HepG2 (cell line): Measurements from ENCODE around the gene ARRDC3. TPM values are rescaled to one million over a fixed set of nuclear protein-coding genes. Genes with fewer than 3 reads are reported as not detected.

ENCODE experiments used
- ATAC-seq: fragments of 200-7000 bp; cut with Tn5 transposase; 3 replicates; pipeline ENCODE4 v1.9.1; 2020; ENCODE audit warnings: mild to moderate bottlenecking, moderate library complexity
- BruUV-seq: library from RNA; stranded (reverse); fragments of 400-500 nt; replicated peaks from 2 replicates; lab custom pipeline; 2021; lab: Mats Ljungman, UMichigan
- CTCF ChIA-PET: fragments of 300-600 bp; formaldehyde crosslinking; extraction: SDS; loops from one replicate; lab custom pipeline; 2021; ENCODE audit warnings: low total read pairs, inconsistent platforms, low intra/inter-chr PET ratio; lab: Yijun Ruan, JAX
- POLR2A ChIA-PET: fragments of 350-600 bp; sonication (Branson Sonifier 250); formaldehyde crosslinking; loops from one replicate; lab custom pipeline; 2020; ENCODE audit warnings: antibody characterized with exemption, inconsistent platforms; lab: Yijun Ruan, JAX
- DNase-seq: peaks from one replicate; pipeline ENCODE4 v3.0.0-alpha.2; 2015; ENCODE audit warnings: low spot score
- FAIRE-seq: peaks from 3 replicates; lab custom pipeline; 2011; peaks lifted over from hg19 to GRCh38; lab: Jason Lieb, UNC
- H2AFZ ChIP-seq: one replicate; pipeline ENCODE4 v1.6.1; 2011; ENCODE audit warnings: low read length, inconsistent platforms
- H3K27ac ChIP-seq: fragments of 300-600 bp; 3 replicates; pipeline ENCODE4 v1.8.0; 2011; ENCODE audit warnings: mixed run types, mild to moderate bottlenecking, mixed read lengths, low read length, inconsistent platforms; ENCODE audit not compliant: insufficient read depth; ENCODE audit errors: extremely low read length
- H3K27me3 ChIP-seq, 2 experiments: fragments of 200-600 bp in 1 of 2; 2 replicates in 1 of 2; 3 replicates in 1 of 2; pipeline versions ENCODE4 v1.6.0 to v1.8.0; 2011; ENCODE audit warnings: low read length in 2 of 2, mild to moderate bottlenecking in 2 of 2, moderate library complexity in 2 of 2, inconsistent platforms in 1 of 2; ENCODE audit not compliant: insufficient read depth in 2 of 2, control insufficient read depth in 1 of 2
- H3K36me3 ChIP-seq, 2 experiments: fragments of 200-600 bp in 1 of 2; replicated peaks in 1 of 2; 2 replicates in 1 of 2; 3 replicates in 1 of 2; pipeline versions ENCODE4 v1.5.1 to v1.8.0; 2011; ENCODE audit warnings: low read length in 2 of 2, inconsistent platforms in 1 of 2; ENCODE audit not compliant: insufficient read depth in 2 of 2, control insufficient read depth in 1 of 2
- H3K4me1 ChIP-seq: 2 replicates; pipeline ENCODE4 v1.5.1; 2012; ENCODE audit warnings: low read length, inconsistent platforms; ENCODE audit not compliant: insufficient read depth
- H3K4me2 ChIP-seq: 2 replicates; pipeline ENCODE4 v1.6.0; 2011; ENCODE audit warnings: low read depth, low read length, inconsistent platforms
- H3K4me3 ChIP-seq, 3 experiments: fragments of 200-600 bp in 1 of 3; sonication (generic), shearing (Covaris generic) in 1 of 3; replicated peaks in 1 of 3; 2 replicates each; pipeline ENCODE4 v1.5.1; 2011 to 2016; ENCODE audit warnings: low read length in 3 of 3, inconsistent platforms in 2 of 3, low read depth in 2 of 3, mild to moderate bottlenecking in 2 of 3, control low read depth in 1 of 3, mixed read lengths in 1 of 3; ENCODE audit not compliant: insufficient read depth in 1 of 3
- H3K79me2 ChIP-seq: one replicate; pipeline ENCODE4 v1.6.1; 2011; ENCODE audit warnings: low read length, inconsistent platforms; ENCODE audit not compliant: insufficient read depth
- H3K9ac ChIP-seq: 2 replicates; pipeline ENCODE4 v1.6.0; 2011; ENCODE audit warnings: mild to moderate bottlenecking, low read depth, low read length, inconsistent platforms; ENCODE audit not compliant: insufficient read depth
- H3K9me3 ChIP-seq: 2 replicates; pipeline ENCODE4 v1.5.1; 2012; ENCODE audit warnings: mild to moderate bottlenecking, low read length
- H4K20me1 ChIP-seq: 2 replicates; pipeline ENCODE4 v1.6.0; 2011; ENCODE audit warnings: inconsistent platforms, mild to moderate bottlenecking, low read length, moderate library complexity; ENCODE audit not compliant: insufficient read depth
- ATF7 ChIP-seq, 2 experiments: fragments of 450-650 bp in 1 of 2; sonication (generic) in 1 of 2; formaldehyde crosslinking in 1 of 2; IDR thresholded peaks; 2 replicates each; pipeline versions ENCODE4 v1.4.0 to v1.6.1; 2016 to 2020; ENCODE audit warnings: antibody characterized with exemption in 1 of 2, mild to moderate bottlenecking in 1 of 2, missing genetic modification reagents in 1 of 2
- CHD4 ChIP-seq: fragments of 200-600 bp; sonication (generic); IDR thresholded peaks from 2 replicates; pipeline ENCODE4 v1.7.0; 2017; ENCODE audit warnings: mild to moderate bottlenecking, low read length, borderline replicate concordance
- DPF2 ChIP-seq: sonication (generic); formaldehyde crosslinking; IDR thresholded peaks from 2 replicates; pipeline ENCODE4 v1.4.0; 2020; ENCODE audit warnings: mild to moderate bottlenecking, low read depth, missing genetic modification reagents, borderline replicate concordance
- HIVEP1 ChIP-seq: sonication (generic); formaldehyde crosslinking; IDR thresholded peaks from 2 replicates; pipeline ENCODE4 v1.4.0; 2020; ENCODE audit warnings: mild to moderate bottlenecking, missing genetic modification reagents
- NCOR1 ChIP-seq: fragments of 200-600 bp; sonication (generic); IDR thresholded peaks from 2 replicates; pipeline ENCODE4 v1.7.0; 2017; ENCODE audit warnings: antibody characterized with exemption, low read length, borderline replicate concordance
- NR2F1 ChIP-seq, 2 experiments: fragments of 450-650 bp in 1 of 2; formaldehyde crosslinking in 1 of 2; IDR thresholded peaks; 2 replicates each; pipeline versions ENCODE4 v1.5.0 to v1.6.1; 2016 to 2020; ENCODE audit warnings: mild to moderate bottlenecking in 1 of 2, missing compliant biosample characterization in 1 of 2, missing genetic modification reagents in 1 of 2, moderate library complexity in 1 of 2
- PAF1 ChIP-seq: IDR thresholded peaks from 2 replicates; pipeline ENCODE4 v1.6.1; 2016; ENCODE audit warnings: missing genetic modification reagents, missing compliant biosample characterization
- TBL1XR1 ChIP-seq: fragments of 150-350 bp; IDR thresholded peaks from 2 replicates; pipeline ENCODE4 v1.6.1; 2014; ENCODE audit warnings: borderline replicate concordance, low read length; ENCODE audit not compliant: partially characterized antibody
- TRAFD1 ChIP-seq: sonication (generic); formaldehyde crosslinking; IDR thresholded peaks from 2 replicates; pipeline ENCODE4 v1.5.1; 2020; ENCODE audit warnings: missing genetic modification reagents, mild to moderate bottlenecking, borderline replicate concordance
- ZNF660 ChIP-seq: sonication (generic); formaldehyde crosslinking; IDR thresholded peaks from 2 replicates; pipeline ENCODE4 v1.5.1; 2020; ENCODE audit warnings: mild to moderate bottlenecking, low read depth, missing genetic modification reagents, borderline replicate concordance
- ZSCAN21 ChIP-seq: sonication (generic); formaldehyde crosslinking; IDR thresholded peaks from 2 replicates; pipeline ENCODE4 v1.8.0; 2022; ENCODE audit warnings: mild to moderate bottlenecking, missing genetic modification reagents, moderate library complexity, borderline replicate concordance
- WGBS: methylation state at CpG from one replicate; pipeline ENCODE4 v1.1.6; 2017; ENCODE audit warnings: low lambda C conversion rate; 5-methylcytosine and 5-hydroxymethylcytosine counted together
- in situ Hi-C: cut with HindIII; loops from 2 replicates; pipeline ENCODE4 v1.10.0; 2017; ENCODE audit warnings: low pct_unique_long_range_greater_than_20kb; ENCODE audit not compliant: extremely low pct_ligation_motif_present
- intact Hi-C: fragments of 100-400 bp; cut with micrococcal nuclease; formaldehyde crosslinking; loops from one replicate; pipeline ENCODE4 v1.10.0; 2022; ENCODE audit not compliant: unreplicated experiment
- polyA plus RNA-seq, 8 experiments: library from polyadenylated mRNA; depleted of rRNA in 3 of 8; stranded (reverse) in 7 of 8; unstranded in 1 of 8; fragments of >200 nt; fragmentation: Illumina TruSeq in 4 of 8; extraction: Trizol in 4 of 8; gene quantifications; 2 replicates each; pipeline versions ENCODE4 v1.2.1 to v1.2.3, GENCODE V29; 2011 to 2016; ENCODE audit warnings: low read depth in 4 of 8, missing spikeins in 1 of 8, mixed read lengths in 1 of 8; ENCODE audit not compliant: insufficient read depth in 1 of 8
- total RNA-seq, 5 experiments: library from RNA; depleted of rRNA; stranded (reverse); fragments of >200 nt; fragmentation: Illumina TruSeq; extraction: Trizol; gene quantifications; 2 replicates each; pipeline ENCODE4 v1.2.3, GENCODE V29; 2016; ENCODE audit warnings: low read depth in 1 of 5

Gene ARRDC3
- total and polyA plus RNA-seq, 2 of the 13 experiments (the other 11 are each of a cell fraction or from before 2014, with no cell fraction given), result 3.4 to 24.4 TPM

DNA sequence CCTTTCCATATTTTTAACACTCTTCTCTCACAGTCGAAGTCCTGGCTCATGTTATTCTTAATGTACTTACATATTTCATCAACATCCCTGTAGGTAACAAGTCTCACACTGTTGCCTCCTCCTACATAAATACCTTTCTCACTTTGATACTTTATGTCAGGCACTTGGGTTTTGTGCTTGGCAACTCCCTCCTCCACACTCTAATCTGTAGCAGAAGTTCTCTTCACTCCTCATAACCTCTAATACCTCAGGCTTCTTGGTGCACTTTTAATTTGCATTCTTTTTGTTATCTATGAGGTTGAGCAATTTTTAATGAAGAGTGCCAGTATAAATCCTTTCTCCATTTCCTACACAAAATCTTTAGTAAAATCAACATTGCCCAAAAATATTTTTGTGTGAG is 24.1 kb upstream of the ARRDC3 start:
- H3K9me3 ChIP-seq, result no peaks in the 10 kb centered on the region
- H3K4me3 ChIP-seq, result no peak overlapping the region
- ATAC-seq (no peak), DNase-seq (no peak), FAIRE-seq (no peak)
- no peaks in the 10 kb centered on the region for H3K79me2 ChIP-seq
- in situ Hi-C loops, result no loop called here
- intact Hi-C loops, result no loop called here
- no peak overlapping the region for H2AFZ ChIP-seq
- BruUV-seq, result no TSS peak
- H3K9ac ChIP-seq, result no peak overlapping the region
- no peaks in the 10 kb centered on the region for H3K36me3 ChIP-seq
- H4K20me1 ChIP-seq, result no peaks in the 10 kb centered on the region
- no peaks in the 10 kb centered on the region for H3K27me3 ChIP-seq
- ChIA-PET POLR2A (no interaction called here), CTCF (no interaction called here)
- H3K4me2 ChIP-seq, result no peak overlapping the region
- 6% methylated on average over 1 of the region's 1 CpG for WGBS
- H3K4me1 ChIP-seq, result no peaks in the 10 kb centered on the region
- TF ChIP-seq ATF7 (IDR thresholded peaks at IDR 0.05), result no peak
- no peak for TF ChIP-seq ATF7 (CRISPR knock-in tag; IDR thresholded peaks at IDR 0.05)
- TF ChIP-seq CHD4, result no peak
- no peak for TF ChIP-seq TBL1XR1
- no peak for TF ChIP-seq NR2F1 (CRISPR knock-in tag; IDR thresholded peaks at IDR 0.05)
- TF ChIP-seq TRAFD1, result no peak
- no peak for TF ChIP-seq ZSCAN21
- TF ChIP-seq ZNF660 (CRISPR knock-in tag), result no peak
- no peak for TF ChIP-seq PAF1
- no peak for TF ChIP-seq NCOR1
- TF ChIP-seq HIVEP1 (CRISPR knock-in tag), result no peak
- TF ChIP-seq DPF2 (CRISPR knock-in tag), result no peak
- H3K27ac ChIP-seq, result no peak overlapping the region
